Stimulated activated CD8-positive, alpha-beta memory T cell treated with anti-CD3 and anti-CD28 coated beads, Interleukin-2, amount 100 ng/mL, for 48 hours (primary cell): ENCODE measurements around the gene HOTAIR.

Source experiments
- DNase-seq, 2 donors: peaks; one replicate each; pipeline ENCODE4 v3.0.0-alpha.2; 2020; ENCODE audit warnings: low read depth in 2 of 2

Gene HOTAIR

DNA sequence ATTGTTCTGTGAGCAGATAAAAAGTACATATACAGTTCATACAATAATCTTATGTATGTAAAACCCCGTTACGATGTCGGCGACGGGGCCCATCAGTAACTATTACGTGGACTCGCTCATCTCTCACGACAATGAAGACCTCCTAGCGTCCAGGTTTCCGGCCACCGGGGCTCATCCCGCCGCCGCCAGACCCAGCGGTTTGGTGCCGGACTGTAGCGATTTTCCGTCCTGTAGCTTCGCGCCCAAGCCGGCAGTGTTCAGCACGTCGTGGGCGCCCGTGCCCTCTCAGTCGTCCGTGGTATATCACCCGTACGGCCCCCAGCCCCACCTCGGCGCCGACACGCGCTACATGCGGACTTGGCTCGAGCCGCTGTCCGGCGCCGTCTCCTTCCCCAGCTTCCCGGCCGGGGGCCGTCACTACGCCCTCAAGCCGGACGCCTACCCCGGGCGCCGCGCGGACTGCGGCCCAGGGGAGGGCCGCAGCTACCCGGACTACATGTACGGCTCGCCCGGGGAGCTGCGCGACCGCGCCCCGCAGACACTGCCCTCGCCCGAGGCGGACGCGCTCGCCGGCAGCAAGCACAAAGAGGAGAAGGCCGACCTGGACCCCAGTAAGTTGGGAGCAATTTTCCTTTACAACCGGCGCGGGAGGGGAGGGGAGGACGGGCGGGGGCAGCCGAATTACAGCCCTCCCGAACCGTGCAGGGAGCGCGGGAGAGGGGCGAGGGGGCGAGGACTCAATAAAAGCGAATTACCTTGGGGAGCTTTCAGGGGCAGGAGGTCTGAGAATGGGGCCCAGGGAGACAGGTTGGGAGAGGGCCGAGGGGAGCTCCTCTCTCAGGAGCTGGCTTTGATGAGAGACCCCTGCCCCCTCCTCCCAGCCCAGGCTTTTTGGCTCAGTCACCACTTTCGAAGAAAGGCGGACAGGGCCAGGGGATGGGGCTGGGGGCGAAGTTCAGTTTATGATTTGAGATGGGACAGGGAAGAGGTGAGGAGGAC is 25.7 kb upstream of the HOTAIR start, which contains the start of gene HOXC9:
HOXC9 (plus strand) TSS at position 46 of the 999 bp plus-strand sequence; CDS start at position 74, 28 bp downstream.
- DNase-seq: no peak

DNA sequence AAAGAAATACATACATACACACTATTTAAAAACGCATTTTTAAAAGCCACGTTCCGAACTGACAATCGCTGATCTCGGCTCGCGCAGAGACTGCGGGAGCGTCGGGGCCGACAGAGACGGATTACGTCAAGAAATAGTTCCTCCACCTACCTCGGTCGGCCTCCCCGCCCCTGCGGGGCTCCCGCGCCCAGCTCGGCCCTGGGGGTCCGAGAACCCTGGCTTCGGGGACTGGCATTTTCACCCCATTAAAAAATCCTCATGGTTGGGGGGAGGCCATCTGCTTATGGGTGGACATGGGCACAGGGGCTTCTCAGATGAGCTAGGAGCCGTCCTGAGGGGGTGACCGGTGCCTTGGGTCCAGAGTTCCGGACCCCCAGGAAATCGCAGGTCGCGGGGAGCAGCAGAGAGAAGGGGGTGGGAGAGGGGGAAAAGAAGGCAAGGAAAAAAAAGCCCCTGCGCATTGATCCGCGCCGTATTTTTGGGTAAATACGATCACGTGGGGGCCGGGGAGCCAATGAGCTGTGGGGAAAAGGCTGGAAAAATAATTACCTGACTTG is 24.9 kb upstream of the HOTAIR start:
- DNase-seq: no peak

DNA sequence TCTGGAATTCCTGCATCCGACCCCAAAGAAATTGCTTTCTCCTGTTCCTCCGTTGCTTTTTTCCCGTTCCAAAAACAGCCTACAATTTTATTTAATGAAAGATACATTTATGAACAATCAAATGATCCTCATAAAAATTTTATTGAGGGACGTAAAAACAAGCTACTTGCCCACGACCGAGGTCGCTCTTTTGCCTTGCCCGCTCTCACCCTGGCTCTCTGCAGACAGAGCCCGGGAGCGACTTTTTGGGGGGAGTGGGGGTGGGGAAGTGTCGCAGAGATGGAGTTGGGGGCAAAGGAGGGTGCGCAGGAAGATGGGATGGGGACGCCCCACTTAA is 24.1 kb upstream of the HOTAIR start:
- no peak for DNase-seq

GRCh38 chr12:53998110-53998899 is 23.6 kb upstream of the HOTAIR start:
- no peak for DNase-seq

- DNase-seq: no peak
Observed at GRCh38 chr12:53997204-53998109, 22.7 kb upstream of the HOTAIR start.

GRCh38 chr12:53996240-53997203 is 21.8 kb upstream of the HOTAIR start:
- DNase-seq: no peak

DNA sequence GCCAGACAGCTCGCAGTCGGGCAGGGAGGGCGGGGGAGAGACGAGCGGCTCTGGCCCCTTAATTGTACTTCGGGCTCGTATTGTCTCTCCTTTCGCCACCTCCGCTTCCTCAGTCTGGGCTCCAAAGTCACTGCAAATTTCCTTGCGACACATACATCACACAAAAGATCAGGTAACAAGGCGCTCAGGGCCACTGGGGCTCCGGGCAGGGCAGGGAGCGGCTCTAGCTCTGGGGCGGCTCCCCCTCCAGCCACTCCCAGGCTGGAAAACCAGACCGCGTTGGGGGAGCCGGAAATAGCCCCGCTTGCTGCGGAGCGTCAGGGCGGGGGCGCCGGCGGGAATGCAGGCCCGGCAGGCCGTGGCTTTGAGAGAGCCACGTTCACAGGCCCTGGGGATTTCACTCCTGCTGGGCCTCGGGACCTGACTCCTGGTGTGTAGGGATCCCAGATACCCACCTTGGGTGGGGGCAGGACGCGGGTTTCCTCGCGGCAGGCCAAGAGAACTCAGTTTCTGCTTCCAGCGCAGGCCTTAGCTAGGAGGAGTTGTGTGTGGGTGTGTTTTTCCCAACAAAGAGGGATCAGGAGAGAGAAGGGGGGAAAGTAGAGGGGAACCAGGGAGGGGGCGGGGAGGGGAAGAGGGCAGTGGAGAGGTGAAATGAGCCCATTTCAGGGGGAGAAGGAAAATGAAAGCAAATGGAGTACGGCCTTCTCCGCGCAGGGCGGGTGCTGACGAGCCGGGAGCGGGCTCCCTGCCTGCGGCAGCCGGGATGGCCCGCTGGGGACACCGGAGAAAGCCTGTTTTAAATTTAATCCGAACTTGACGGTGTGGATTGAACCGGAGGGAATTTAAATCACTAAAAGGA is 20.9 kb upstream of the HOTAIR start:
- no peak for DNase-seq

GRCh38 chr12:53995002-53995377 is 20.2 kb upstream of the HOTAIR start:
- DNase-seq: no peak

GRCh38 chr12:53994264-53995001 is 19.7 kb upstream of the HOTAIR start:
- no peak for DNase-seq

GRCh38 chr12:53994009-53994263 is 19.2 kb upstream of the HOTAIR start:
- no peak for DNase-seq

GRCh38 chr12:53993162-53994008 is 18.6 kb upstream of the HOTAIR start:
- DNase-seq: no peak

DNA sequence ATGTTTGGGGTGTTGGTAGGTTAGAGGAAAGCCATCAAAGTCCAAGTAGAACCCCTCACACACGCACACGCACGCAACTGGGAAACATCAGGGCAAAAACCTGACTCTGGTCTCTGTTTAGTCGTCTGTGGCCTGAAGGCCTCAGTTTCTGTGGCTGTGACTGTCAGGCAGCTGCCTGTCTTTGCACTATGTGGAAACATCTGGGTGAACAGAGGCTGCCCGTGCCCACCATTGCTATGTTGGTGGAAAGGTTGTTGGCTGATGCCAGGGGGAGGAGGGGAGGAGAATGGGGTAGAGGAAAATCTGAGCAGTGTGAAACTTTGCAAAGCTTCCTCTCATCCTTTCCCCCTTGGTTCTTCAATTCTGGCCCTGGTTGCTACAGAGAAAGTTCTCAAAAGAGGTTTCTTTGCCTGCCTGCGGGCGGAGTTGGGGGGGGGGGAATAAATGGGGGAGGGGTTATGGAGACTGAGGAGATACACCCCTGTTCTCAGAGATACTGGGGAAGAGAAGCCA is 17.7 kb upstream of the HOTAIR start:
- DNase-seq: no peak

GRCh38 chr12:53991077-53991460 is 16.3 kb upstream of the HOTAIR start:
- DNase-seq: no peak

- DNase-seq: no peak
Observed at GRCh38 chr12:53990311-53991076, 15.7 kb upstream of the HOTAIR start.

GRCh38 chr12:53989227-53990113 is 14.7 kb upstream of the HOTAIR start:
- DNase-seq: no peak
